ENCODE results near the gene WNT3A. TPM values are rescaled to one million over a fixed set of nuclear protein-coding genes. Genes with fewer than 3 reads are reported as not detected.

Gene WNT3A
- polyA plus RNA-seq, 1 experiment = not detected

DNA sequence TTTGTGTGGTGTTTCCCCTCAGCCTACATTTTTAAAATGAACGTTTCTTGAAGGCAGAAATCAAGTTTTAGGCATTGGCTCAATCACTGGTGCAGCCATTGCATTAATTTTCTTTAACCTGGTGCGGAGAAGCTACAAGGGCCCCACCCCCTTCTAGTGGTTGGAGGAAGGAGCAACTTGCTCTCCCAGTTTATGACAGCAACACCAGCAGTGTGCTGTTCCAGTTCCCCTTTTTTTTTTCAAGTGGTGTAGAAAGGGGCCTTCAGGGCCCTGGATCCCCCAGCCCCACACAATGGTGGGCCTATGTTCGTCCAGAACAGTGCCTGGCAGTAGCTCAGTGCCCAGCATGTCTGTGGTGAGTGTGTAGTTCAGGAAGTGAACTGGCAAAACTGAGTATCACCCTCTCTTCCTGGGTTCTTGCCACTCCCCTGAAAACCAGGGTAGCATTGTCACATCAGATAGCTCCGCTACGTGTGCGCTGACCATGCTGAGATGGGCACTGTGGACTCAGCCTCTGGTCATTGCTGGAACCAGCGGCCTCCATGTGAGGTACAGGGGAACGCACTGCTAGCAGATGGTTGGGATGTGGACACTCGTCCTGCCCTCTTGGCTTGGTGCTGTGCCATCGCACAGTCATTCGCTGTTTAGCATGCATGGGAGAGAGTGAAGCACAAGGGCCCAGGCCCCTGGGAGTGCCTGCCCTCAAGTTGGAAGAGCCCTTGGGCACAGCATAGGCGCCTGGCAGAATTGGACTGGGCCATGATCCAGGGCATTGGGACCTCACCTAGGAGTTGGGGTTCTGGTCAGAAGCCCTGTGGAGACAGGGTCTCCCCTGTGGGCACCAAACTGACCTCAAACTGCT, 83.0 kb downstream of the WNT3A start:
- Histone ChIP-seq H3K4me3 (ENCODE audit: low read depth, low read length) (no peak overlapping the region), H3K27me3 (ENCODE audit: control insufficient read depth, insufficient read depth, low read length) (no peaks in the 10 kb centered on the region), H3K36me3 (ENCODE audit: control insufficient read depth, insufficient read depth, low read length) (peaks cover 23% of the 10 kb centered on the region)
- CTCF ChIA-PET = interaction anchor here (0.7 to 1.7 kb wide), 4 partner anchors 16 to 328 kb away, joined by 3 to 5 read pairs (median 4); partner anchors contain the start of gene MRPL55
- TF ChIP-seq CTCF (IDR thresholded peaks at IDR 0.05; ENCODE audit: insufficient read depth, low read depth, low read length) = no peak
- POLR2A ChIA-PET = interaction anchor here (0.5 kb wide), 1 partner anchor 304 kb away, joined by 3 read pairs; no protein-coding TSS in a partner anchor
- no peak for DNase-seq (ENCODE audit: low read depth)

- Histone ChIP-seq H3K36me3 (ENCODE audit: control insufficient read depth, insufficient read depth, low read length) (peaks cover 23% of the 10 kb centered on the region), H3K4me3 (ENCODE audit: low read depth, low read length) (no peak overlapping the region), H3K27me3 (ENCODE audit: control insufficient read depth, insufficient read depth, low read length) (no peaks in the 10 kb centered on the region)
- ChIA-PET POLR2A (no interaction called here), CTCF (interaction anchor here (0.7 to 1.7 kb wide), 4 partner anchors 15 to 328 kb away, joined by 3 to 5 read pairs (median 4); partner anchors contain the start of gene MRPL55)
- TF ChIP-seq CTCF (IDR thresholded peaks at IDR 0.05; ENCODE audit: insufficient read depth, low read depth, low read length) = no peak
- no peak for DNase-seq (ENCODE audit: low read depth)
Observed at GRCh38 chr1:228090613-228091081, 83.8 kb downstream of the WNT3A start.

DNA sequence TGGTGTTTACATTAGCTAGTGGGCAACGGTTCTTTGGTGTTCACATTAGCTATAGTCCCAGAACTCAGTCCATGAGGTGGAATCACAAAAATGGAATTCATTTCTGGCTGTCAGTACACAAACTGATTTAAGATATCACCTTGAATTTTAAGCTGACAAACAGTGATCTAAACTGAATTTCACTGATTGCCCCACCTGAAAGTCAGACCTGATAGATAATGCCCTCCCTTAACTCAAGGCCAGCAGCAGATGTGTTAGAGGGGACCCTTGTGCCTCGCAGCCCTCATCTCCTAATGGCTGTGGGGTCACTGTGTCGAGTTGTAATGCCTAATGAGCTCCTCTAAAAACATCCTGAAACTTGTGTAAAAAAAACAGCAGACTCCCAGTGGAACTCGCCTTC, 84.3 kb downstream of the WNT3A start:
- POLR2A ChIA-PET = no interaction called here

GRCh38 chr1:228092342-228093049, 85.7 kb downstream of the WNT3A start:
- H3K4me3 ChIP-seq (ENCODE audit: low read depth, low read length) = no peak overlapping the region
- H3K27me3 ChIP-seq (ENCODE audit: control insufficient read depth, insufficient read depth, low read length) = no peaks in the 10 kb centered on the region
- peaks cover 32% of the 10 kb centered on the region for H3K36me3 ChIP-seq (ENCODE audit: control insufficient read depth, insufficient read depth, low read length)
- TF ChIP-seq CTCF (IDR thresholded peaks at IDR 0.05; ENCODE audit: insufficient read depth, low read depth, low read length) = no peak
- no peak for DNase-seq (ENCODE audit: low read depth)
- ChIA-PET POLR2A (no interaction called here), CTCF (no interaction called here)

More for the DNA sequence above, 84.3 kb downstream of the WNT3A start:
- Histone ChIP-seq H3K36me3 (ENCODE audit: control insufficient read depth, insufficient read depth, low read length) (peaks cover 23% of the 10 kb centered on the region), H3K4me3 (ENCODE audit: low read depth, low read length) (no peak overlapping the region), H3K27me3 (ENCODE audit: control insufficient read depth, insufficient read depth, low read length) (no peaks in the 10 kb centered on the region)
- DNase-seq (ENCODE audit: low read depth) = no peak
- no peak for TF ChIP-seq CTCF (IDR thresholded peaks at IDR 0.05; ENCODE audit: insufficient read depth, low read depth, low read length)
- CTCF ChIA-PET = interaction anchor here (1.2 to 1.7 kb wide), 3 partner anchors 15 to 329 kb away, joined by 3 to 5 read pairs (median 4); partner anchors contain the start of gene MRPL55

Data from BJ (cell line).